Sigmoid colon (tissue), 4 donors: ENCODE data around the gene CNTN1.

Source experiments
- CTCF ChIP-seq, 4 experiments: fragments of 450-650 bp in 3 of 4; fragments of 200-600 bp in 1 of 4; IDR thresholded peaks; one replicate each; pipeline ENCODE4 v1.5.1; 2016 to 2019; ENCODE audit warnings: antibody characterized with exemption in 4 of 4, mild to moderate bottlenecking in 3 of 4, moderate library complexity in 2 of 4
- POLR2A ChIP-seq, 2 donors: fragments of 450-650 bp; IDR thresholded peaks; one replicate each; pipeline ENCODE4 v1.6.1; 2016; ENCODE audit warnings: antibody characterized with exemption in 2 of 2, mild to moderate bottlenecking in 2 of 2, moderate library complexity in 2 of 2
- POLR2AphosphoS5 ChIP-seq, 4 donors: sonication (generic); formaldehyde crosslinking; IDR thresholded peaks; one replicate each; pipeline ENCODE4 v1.6.1; 2017; ENCODE audit warnings: antibody characterized with exemption in 4 of 4

- TF ChIP-seq POLR2A (IDR thresholded peaks at IDR 0.05) = no peak
- no peak for TF ChIP-seq CTCF (IDR thresholded peaks at IDR 0.05)
- TF ChIP-seq POLR2AphosphoS5 (IDR thresholded peaks at IDR 0.05) = no peak
These were observed 299.9 kb downstream of the CNTN1 start for GRCh38 chr12:40992158-40992557.
